ENCODE results near the gene VPS54. TPM values are rescaled to one million over a fixed set of nuclear protein-coding genes. Genes with fewer than 3 reads are reported as not detected.

VPS54 gene
- total and polyA plus RNA-seq, 7 experiments from 2014 or later: 4.5 to 20.8 (median 14.6) TPM

GRCh38 chr2:64049633-64050220, 30.5 kb upstream of the VPS54 start:
- ATAC-seq: peak; percentile 94
- H3K36me3 Mint-ChIP-seq: no peaks in the 10 kb centered on the region
- Histone ChIP-seq H3K4me3 (ENCODE audit: low read length) (no peak overlapping the region), H3K4me1 (ENCODE audit: control insufficient read depth in 2 of 2, insufficient read depth in 2 of 2, low read length in 2 of 2) (peaks cover 3 to 31% of the 10 kb centered on the region in 2 donors), H3K9me3 (ENCODE audit: control insufficient read depth in 2 of 3, low read length in 3 of 3) (no peaks in the 10 kb centered on the region), H3K36me3 (ENCODE audit: control insufficient read depth in 2 of 3, insufficient read depth in 3 of 3, low read length in 3 of 3) (no peaks in the 10 kb centered on the region), H3K27me3 (ENCODE audit: control insufficient read depth in 2 of 2, insufficient read depth in 2 of 2, low read length in 2 of 2) (no peaks in the 10 kb centered on the region), H3K27ac (ENCODE audit: low read depth, low read length) (no peak overlapping the region)
- H3K9me3 Mint-ChIP-seq: no peaks in the 10 kb centered on the region
- intact Hi-C loops (cut with micrococcal nuclease): loop anchor here (1.0 to 5.0 kb wide), 13 partner anchors 15 to 823 kb away; partner anchors contain the start of genes AFTPH (in 2 of the 2), PELI1 (in 2 of the 2) and VPS54 (in 1 of the 2)
- peaks cover 0 to 4% (median 0%) of the 10 kb centered on the region in 5 donors for H3K27me3 Mint-ChIP-seq
- peak overlapping the region; percentile 31 to 83 (median 67) for H3K27ac Mint-ChIP-seq
- ChIA-PET CTCF (interaction anchor here (0.6 to 11.7 kb wide), 16 partner anchors 12 to 474 kb away, joined by 3 to 289 read pairs (median 4); partner anchors contain the start of gene AFTPH), POLR2A (interaction anchor here (0.6 to 7.4 kb wide), 8 partner anchors 55 to 435 kb away, joined by 3 to 85 read pairs (median 4); no protein-coding TSS in a partner anchor)
- H3K4me1 Mint-ChIP-seq: peaks cover 31 to 49% (median 43%) of the 10 kb centered on the region in 7 donors
- H3K4me3 Mint-ChIP-seq: peak overlapping the region in 7 of 10 donors; percentile 0 to 38 (median 7)
- DNase-seq: peak; percentile 18 to 85 (median 78)

- POLR2A ChIA-PET: interaction anchor here (0.6 kb wide), 1 partner anchor 169 kb away, joined by 3 read pairs; no protein-coding TSS in a partner anchor
- H3K4me1 Mint-ChIP-seq: peaks cover 7 to 21% (median 13%) of the 10 kb centered on the region in 7 donors
- H3K27me3 Mint-ChIP-seq: peaks cover 0 to 2% (median 0%) of the 10 kb centered on the region in 5 donors
- no peak overlapping the region for H3K4me3 Mint-ChIP-seq
- no peaks in the 10 kb centered on the region for H3K36me3 ChIP-seq (ENCODE audit: control insufficient read depth in 2 of 3, insufficient read depth in 3 of 3, low read length in 3 of 3)
- DNase-seq (no peak), ATAC-seq (no peak)
- peaks cover 3 to 9% of the 10 kb centered on the region in 2 donors for H3K4me1 ChIP-seq (ENCODE audit: control insufficient read depth in 2 of 2, insufficient read depth in 2 of 2, low read length in 2 of 2)
- CTCF ChIA-PET: interaction anchor here (1.0 to 11.7 kb wide), 3 partner anchors 9 to 442 kb away, joined by 3 to 289 read pairs (median 5); no protein-coding TSS in a partner anchor
- no peak overlapping the region for H3K4me3 ChIP-seq (ENCODE audit: low read length)
- no peak overlapping the region for H3K27ac Mint-ChIP-seq
- H3K36me3 Mint-ChIP-seq: no peaks in the 10 kb centered on the region
- H3K9me3 ChIP-seq (ENCODE audit: control insufficient read depth in 2 of 3, low read length in 3 of 3): no peaks in the 10 kb centered on the region
- intact Hi-C loops (cut with micrococcal nuclease): loop anchor here (5.0 kb wide), 2 partner anchors 354 to 826 kb away; no protein-coding TSS in a partner anchor
- H3K9me3 Mint-ChIP-seq: no peaks in the 10 kb centered on the region
- H3K27me3 ChIP-seq (ENCODE audit: control insufficient read depth in 2 of 2, insufficient read depth in 2 of 2, low read length in 2 of 2): no peaks in the 10 kb centered on the region
- no peak overlapping the region for H3K27ac ChIP-seq (ENCODE audit: low read depth, low read length)
Measured at GRCh38 chr2:64045938-64046337, 26.7 kb upstream of the VPS54 start.

DNA sequence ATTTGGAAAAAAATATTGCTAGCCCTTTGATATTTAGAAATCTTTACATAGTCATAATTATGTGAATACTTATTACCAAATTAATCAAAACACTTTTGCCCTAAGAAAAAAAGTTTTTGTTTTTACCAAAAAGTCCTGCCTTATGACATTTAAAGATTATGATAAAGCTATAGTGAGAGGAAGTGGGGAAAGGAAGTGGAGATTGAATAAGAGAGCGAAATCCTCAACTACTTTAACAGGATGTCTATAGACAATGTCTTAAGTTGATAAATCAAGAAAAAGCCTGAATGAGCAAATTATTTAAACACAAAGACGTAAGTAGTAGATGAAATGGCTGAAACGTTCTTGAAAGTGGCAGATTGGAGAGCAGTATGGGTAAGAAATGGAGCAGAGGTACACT, 20.9 kb upstream of the VPS54 start:
- Mint-ChIP-seq H3K27ac (peak overlapping the region; percentile 2 to 77 (median 59)), H3K27me3 (peaks cover 0 to 2% (median 0%) of the 10 kb centered on the region in 5 donors), H3K4me3 (peak overlapping the region; percentile 29 to 72 (median 44)), H3K4me1 (peaks cover 22 to 54% (median 38%) of the 10 kb centered on the region in 7 donors), H3K9me3 (peaks cover 0 to 3% (median 0%) of the 10 kb centered on the region in 11 donors), H3K36me3 (peaks cover 0 to 1% (median 0%) of the 10 kb centered on the region in 5 donors)
- no peaks in the 10 kb centered on the region for H3K27me3 ChIP-seq (ENCODE audit: control insufficient read depth in 2 of 2, insufficient read depth in 2 of 2, low read length in 2 of 2)
- H3K4me3 ChIP-seq (ENCODE audit: low read length): no peak overlapping the region
- peaks cover 13 to 36% of the 10 kb centered on the region in 2 donors for H3K4me1 ChIP-seq (ENCODE audit: control insufficient read depth in 2 of 2, insufficient read depth in 2 of 2, low read length in 2 of 2)
- H3K27ac ChIP-seq (ENCODE audit: low read depth, low read length): no peak overlapping the region
- ChIA-PET POLR2A (interaction anchor here (0.6 to 1.4 kb wide), 4 partner anchors 20 to 288 kb away, joined by 3 to 4 read pairs (median 3); no protein-coding TSS in a partner anchor), CTCF (interaction anchor here (1.2 to 1.6 kb wide), 2 partner anchors 288 to 291 kb away, joined by 8 to 9 read pairs; no protein-coding TSS in a partner anchor)
- ATAC-seq: no peak
- no peaks in the 10 kb centered on the region for H3K9me3 ChIP-seq (ENCODE audit: control insufficient read depth in 2 of 3, low read length in 3 of 3)
- DNase-seq: peak in 1 of 9 donors; percentile 30
- H3K36me3 ChIP-seq (ENCODE audit: control insufficient read depth in 2 of 3, insufficient read depth in 3 of 3, low read length in 3 of 3): no peaks in the 10 kb centered on the region
- intact Hi-C loops (cut with micrococcal nuclease): no loop called here

- ATAC-seq: peak; percentile 98
- Mint-ChIP-seq H3K27ac (peak overlapping the region; percentile 49 to 93 (median 83)), H3K27me3 (no peaks in the 10 kb centered on the region), H3K4me3 (peak overlapping the region; percentile 30 to 86 (median 60)), H3K36me3 (peaks cover 0 to 17% (median 0%) of the 10 kb centered on the region in 5 donors), H3K4me1 (peaks cover 29 to 70% (median 54%) of the 10 kb centered on the region in 7 donors), H3K9me3 (peaks cover 0 to 17% (median 0%) of the 10 kb centered on the region in 11 donors)
- Histone ChIP-seq H3K4me3 (ENCODE audit: low read length) (peak overlapping the region; percentile 25), H3K4me1 (ENCODE audit: control insufficient read depth in 2 of 2, insufficient read depth in 2 of 2, low read length in 2 of 2) (peaks cover 20 to 42% of the 10 kb centered on the region in 2 donors), H3K27me3 (ENCODE audit: control insufficient read depth in 2 of 2, insufficient read depth in 2 of 2, low read length in 2 of 2) (no peaks in the 10 kb centered on the region), H3K9me3 (ENCODE audit: control insufficient read depth in 2 of 3, low read length in 3 of 3) (no peaks in the 10 kb centered on the region), H3K36me3 (ENCODE audit: control insufficient read depth in 2 of 3, insufficient read depth in 3 of 3, low read length in 3 of 3) (no peaks in the 10 kb centered on the region), H3K27ac (ENCODE audit: low read depth, low read length) (peak overlapping the region; percentile 54)
- ChIA-PET POLR2A (interaction anchor here (0.6 to 3.1 kb wide), 6 partner anchors 9 to 361 kb away, joined by 3 to 19 read pairs (median 4); partner anchors contain the start of gene VPS54), CTCF (interaction anchor here (0.6 to 2.0 kb wide), 5 partner anchors 9 to 291 kb away, joined by 3 to 11 read pairs (median 4); no protein-coding TSS in a partner anchor)
- DNase-seq: peak in 7 of 9 donors; percentile 60 to 75 (median 64)
- intact Hi-C loops (cut with micrococcal nuclease): loop anchor here (1.0 to 5.0 kb wide), 9 partner anchors 11 to 1021 kb away; partner anchors contain the start of genes CEP68 (in 1 of the 2), SLC1A4 (in 1 of the 2) and VPS54 (in 1 of the 2)
Measured at GRCh38 chr2:64036034-64036705, 16.9 kb upstream of the VPS54 start.

- no peaks in the 10 kb centered on the region for H3K9me3 ChIP-seq (ENCODE audit: control insufficient read depth in 2 of 3, low read length in 3 of 3)
- H3K4me1 Mint-ChIP-seq: peaks cover 22 to 62% (median 52%) of the 10 kb centered on the region in 7 donors
- DNase-seq: peak in 1 of 9 donors; percentile 14
- peaks cover 20 to 35% of the 10 kb centered on the region in 2 donors for H3K4me1 ChIP-seq (ENCODE audit: control insufficient read depth in 2 of 2, insufficient read depth in 2 of 2, low read length in 2 of 2)
- H3K27me3 Mint-ChIP-seq: peaks cover 0 to 3% (median 0%) of the 10 kb centered on the region in 5 donors
- H3K9me3 Mint-ChIP-seq: peaks cover 0 to 21% (median 0%) of the 10 kb centered on the region in 11 donors
- peak overlapping the region; percentile 54 for H3K27ac ChIP-seq (ENCODE audit: low read depth, low read length)
- ChIA-PET POLR2A (interaction anchor here (0.6 to 3.1 kb wide), 5 partner anchors 8 to 295 kb away, joined by 3 to 19 read pairs (median 4); partner anchors contain the start of gene VPS54), CTCF (interaction anchor here (1.3 to 2.0 kb wide), 2 partner anchors 15 to 292 kb away, joined by 3 to 11 read pairs; no protein-coding TSS in a partner anchor)
- H3K4me3 Mint-ChIP-seq: peak overlapping the region in 9 of 10 donors; percentile 40 to 86 (median 60)
- H3K36me3 ChIP-seq (ENCODE audit: control insufficient read depth in 2 of 3, insufficient read depth in 3 of 3, low read length in 3 of 3): no peaks in the 10 kb centered on the region
- H3K27me3 ChIP-seq (ENCODE audit: control insufficient read depth in 2 of 2, insufficient read depth in 2 of 2, low read length in 2 of 2): no peaks in the 10 kb centered on the region
- no peak for ATAC-seq
- H3K4me3 ChIP-seq (ENCODE audit: low read length): no peak overlapping the region
- peak overlapping the region; percentile 49 to 93 (median 81) for H3K27ac Mint-ChIP-seq
- intact Hi-C loops (cut with micrococcal nuclease): loop anchor here (5.0 kb wide), 4 partner anchors 58 to 1022 kb away; partner anchors contain the start of genes CEP68 (in 1 of the 2) and SLC1A4 (in 1 of the 2)
- peaks cover 0 to 19% (median 0%) of the 10 kb centered on the region in 5 donors for H3K36me3 Mint-ChIP-seq
Measured at GRCh38 chr2:64035072-64035942, 16.1 kb upstream of the VPS54 start.
